ENCODE measurements around the gene IFNGR1.

The IFNGR1 gene

DNA sequence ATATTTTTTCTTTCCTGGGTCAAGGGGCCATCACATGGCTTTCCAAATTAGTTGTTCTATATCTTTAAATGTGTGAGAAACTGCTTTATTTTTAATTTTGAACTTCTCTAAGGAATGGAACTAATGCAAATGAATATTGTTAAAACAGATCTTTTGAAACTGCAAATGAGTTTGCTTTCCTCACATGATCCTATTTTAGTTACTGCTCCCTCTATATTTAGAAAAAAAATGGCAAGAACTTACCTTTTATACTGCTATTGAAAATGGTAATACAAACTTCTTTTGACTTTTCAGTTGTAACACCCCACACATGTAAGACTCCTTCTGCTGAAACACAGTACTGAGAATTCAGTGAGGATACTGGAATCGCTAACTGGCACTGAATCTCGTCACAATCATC lies 15.9 kb downstream of the IFNGR1 start:
- no peak for DNase-seq (ENCODE audit: low read depth)
- no peak overlapping the region for H3K4me3 ChIP-seq (ENCODE audit: low read depth, low read length)
- TF ChIP-seq, protein P1, sequence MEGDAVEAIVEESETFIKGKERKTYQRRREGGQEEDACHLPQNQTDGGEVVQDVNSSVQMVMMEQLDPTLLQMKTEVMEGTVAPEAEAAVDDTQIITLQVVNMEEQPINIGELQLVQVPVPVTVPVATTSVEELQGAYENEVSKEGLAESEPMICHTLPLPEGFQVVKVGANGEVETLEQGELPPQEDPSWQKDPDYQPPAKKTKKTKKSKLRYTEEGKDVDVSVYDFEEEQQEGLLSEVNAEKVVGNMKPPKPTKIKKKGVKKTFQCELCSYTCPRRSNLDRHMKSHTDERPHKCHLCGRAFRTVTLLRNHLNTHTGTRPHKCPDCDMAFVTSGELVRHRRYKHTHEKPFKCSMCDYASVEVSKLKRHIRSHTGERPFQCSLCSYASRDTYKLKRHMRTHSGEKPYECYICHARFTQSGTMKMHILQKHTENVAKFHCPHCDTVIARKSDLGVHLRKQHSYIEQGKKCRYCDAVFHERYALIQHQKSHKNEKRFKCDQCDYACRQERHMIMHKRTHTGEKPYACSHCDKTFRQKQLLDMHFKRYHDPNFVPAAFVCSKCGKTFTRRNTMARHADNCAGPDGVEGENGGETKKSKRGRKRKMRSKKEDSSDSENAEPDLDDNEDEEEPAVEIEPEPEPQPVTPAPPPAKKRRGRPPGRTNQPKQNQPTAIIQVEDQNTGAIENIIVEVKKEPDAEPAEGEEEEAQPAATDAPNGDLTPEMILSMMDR (IDR thresholded peaks at IDR 0.05; ENCODE audit: control insufficient read depth, extremely low read depth, insufficient read depth): no peak

DNA sequence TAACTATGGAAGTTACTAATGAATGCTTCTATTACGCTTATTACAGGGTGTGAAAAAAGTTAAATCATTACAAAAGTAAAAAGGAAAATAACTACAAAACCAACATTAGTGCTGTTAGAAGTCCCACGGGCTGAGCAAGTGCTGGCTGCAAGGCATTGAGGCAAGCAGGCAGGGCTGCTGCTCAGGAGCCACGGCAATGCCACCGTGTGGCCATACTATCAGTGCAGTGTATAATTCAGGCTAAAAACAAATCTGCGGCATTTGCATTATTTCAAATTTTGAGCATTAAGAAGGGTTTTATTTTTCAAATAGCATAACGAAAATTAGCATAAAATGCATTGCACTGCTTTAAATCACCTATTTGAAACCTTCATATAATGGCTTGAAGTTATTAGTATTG lies 17.1 kb downstream of the IFNGR1 start:
- TF ChIP-seq, protein P1 (IDR thresholded peaks at IDR 0.05; ENCODE audit: control insufficient read depth, extremely low read depth, insufficient read depth): peak; percentile 80
- H3K4me3 ChIP-seq (ENCODE audit: low read depth, low read length): no peak overlapping the region
- DNase-seq (ENCODE audit: low read depth): no peak

DNA sequence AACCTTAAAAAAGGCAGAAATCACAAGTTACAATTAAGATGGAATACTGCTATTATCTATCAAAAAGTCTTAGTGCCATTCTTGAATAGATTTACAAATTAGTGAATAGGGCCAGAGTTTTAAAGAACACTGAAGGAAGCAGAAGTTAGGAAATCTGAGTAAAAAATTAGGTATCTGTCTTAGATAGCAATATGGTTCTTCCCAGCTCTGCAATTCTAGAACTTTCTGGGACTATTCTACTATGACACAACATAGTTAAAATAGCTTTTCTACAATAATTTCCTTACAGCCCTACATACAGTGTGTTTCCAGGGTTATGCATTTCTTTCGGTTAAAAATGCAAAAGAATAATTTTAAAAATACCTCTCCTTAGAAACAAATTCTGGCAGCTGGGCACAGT lies 18.2 kb downstream of the IFNGR1 start:
- DNase-seq (ENCODE audit: low read depth): no peak
- TF ChIP-seq, protein P1 (IDR thresholded peaks at IDR 0.05; ENCODE audit: control insufficient read depth, extremely low read depth, insufficient read depth): no peak

DNA sequence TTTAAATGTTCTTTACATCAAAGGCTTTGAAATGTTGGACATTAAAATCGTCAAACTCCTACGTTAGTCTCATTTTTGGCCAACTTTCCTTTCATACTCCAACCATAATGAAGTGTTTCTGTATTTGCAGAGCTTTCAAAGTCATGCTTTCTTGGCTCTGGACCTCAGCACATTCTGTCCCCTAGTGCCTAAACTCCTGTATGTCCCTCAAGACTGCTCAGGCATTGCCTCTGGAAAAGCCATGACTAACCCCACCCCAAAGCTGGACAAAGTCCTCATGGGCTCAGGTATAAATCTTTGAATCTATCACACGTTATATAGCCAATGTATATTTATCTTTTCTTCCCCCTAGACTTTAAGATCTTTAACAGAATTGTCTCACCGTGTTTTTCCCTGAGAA lies 18.9 kb downstream of the IFNGR1 start:
- TF ChIP-seq, protein P1 (IDR thresholded peaks at IDR 0.05; ENCODE audit: control insufficient read depth, extremely low read depth, insufficient read depth): no peak
- no peak overlapping the region for H3K4me3 ChIP-seq (ENCODE audit: low read depth, low read length)
- DNase-seq (ENCODE audit: low read depth): no peak

More for the DNA sequence above, 18.2 kb downstream of the IFNGR1 start:
- no peak overlapping the region for H3K4me3 ChIP-seq (ENCODE audit: low read depth, low read length)

DNA sequence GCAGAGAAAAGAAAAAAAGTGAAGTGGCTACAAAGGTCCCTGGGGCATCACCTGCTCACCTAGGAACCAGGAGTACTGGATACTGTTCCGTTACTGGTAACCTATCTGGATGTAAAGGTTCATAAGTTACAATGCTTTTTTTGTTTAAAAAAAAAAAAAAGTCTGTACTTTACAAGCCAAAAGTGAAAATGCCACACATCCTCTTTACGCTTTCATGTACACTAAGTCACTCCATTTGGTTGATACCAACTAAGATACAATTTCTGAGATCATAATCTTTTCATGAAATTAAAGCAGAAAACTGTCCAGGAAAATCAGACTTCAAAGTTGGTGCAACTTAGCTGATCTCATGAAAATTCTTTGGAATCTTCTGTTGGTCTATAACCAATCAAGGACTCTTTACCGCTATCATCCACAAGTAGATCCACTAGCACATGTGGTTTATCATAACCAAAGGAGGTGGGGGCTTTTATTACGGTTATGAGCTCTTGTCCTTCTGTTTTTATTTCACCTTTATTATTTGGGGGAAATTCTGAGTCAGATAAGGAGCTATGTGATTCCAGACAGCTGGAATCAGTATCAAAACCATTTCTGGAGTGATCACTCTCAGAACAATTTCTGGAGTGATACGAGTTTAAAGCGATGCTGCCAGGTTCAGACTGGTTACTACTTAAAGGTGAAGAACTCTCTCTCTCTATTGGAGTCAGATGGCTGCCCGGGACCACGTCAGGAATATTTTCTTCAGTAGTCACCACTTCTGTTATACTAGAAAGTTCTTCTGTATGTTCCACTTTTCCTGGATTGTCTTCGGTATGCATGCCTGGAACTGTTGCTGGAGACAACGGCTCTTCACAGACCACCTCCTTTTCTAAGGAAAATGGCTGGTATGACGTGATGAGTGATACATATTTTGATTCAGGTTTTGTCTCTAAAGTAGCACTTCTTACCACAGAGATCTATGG lies 21.2 kb downstream of the IFNGR1 start:
- TF ChIP-seq, protein P1 (IDR thresholded peaks at IDR 0.05; ENCODE audit: control insufficient read depth, extremely low read depth, insufficient read depth): no peak
- DNase-seq (ENCODE audit: low read depth): no peak
- no peak overlapping the region for H3K4me3 ChIP-seq (ENCODE audit: low read depth, low read length)

DNA sequence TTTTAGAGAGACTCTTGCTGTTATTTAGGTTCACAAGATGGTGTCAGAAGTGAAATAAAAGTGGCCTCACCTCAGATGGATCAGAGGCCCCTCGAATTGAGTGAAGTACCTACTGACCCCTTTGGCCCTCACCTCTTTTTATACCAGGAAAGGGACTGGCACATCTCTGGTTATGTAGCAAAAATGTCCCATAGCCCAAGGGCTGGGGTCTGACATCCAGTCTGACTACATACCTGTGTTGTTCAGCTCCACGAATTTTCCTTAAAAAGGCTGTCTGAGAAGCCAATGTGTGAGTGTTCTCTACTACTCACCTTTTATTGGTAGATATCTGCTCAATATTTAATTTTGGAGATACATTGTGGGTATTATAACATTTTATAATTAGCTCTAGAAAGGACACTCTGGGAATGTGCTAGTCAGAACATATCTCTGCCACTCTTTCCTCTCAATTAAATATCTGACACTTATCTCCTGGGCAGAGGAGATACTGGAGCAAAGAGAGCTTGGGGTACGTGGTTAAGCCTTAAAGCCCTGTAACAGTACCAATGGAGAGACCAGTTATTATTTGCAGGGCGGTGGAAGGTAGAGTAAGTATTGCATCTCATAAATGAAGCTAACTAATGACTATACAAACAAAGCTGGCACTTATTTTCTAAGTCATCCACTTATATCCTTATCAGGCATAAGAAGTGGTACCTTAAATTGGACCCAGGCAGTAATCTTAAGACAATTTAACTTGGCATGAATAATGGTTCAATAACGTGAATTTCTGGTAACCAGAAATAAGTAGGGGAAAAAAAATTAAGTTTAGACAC lies 25.7 kb downstream of the IFNGR1 start:
- DNase-seq (ENCODE audit: low read depth): no peak
- no peak overlapping the region for H3K4me3 ChIP-seq (ENCODE audit: low read depth, low read length)

More for the DNA sequence above, 25.7 kb downstream of the IFNGR1 start:
- TF ChIP-seq, protein P1 (IDR thresholded peaks at IDR 0.05; ENCODE audit: control insufficient read depth, extremely low read depth, insufficient read depth): no peak

All from LNCaP clone FGC (cell line).